Mucosa of gallbladder (tissue), 1 donor: ENCODE data around the gene CCDC69. TPM values are rescaled to one million over a fixed set of nuclear protein-coding genes. Genes with fewer than 3 reads are reported as not detected.
A peak's percentile ranks its signal among the peaks of the same experiment; 100 is the strongest.
"Not testable (repeated sequence)": the region's sequence is repeated elsewhere in the genome, so short reads cannot be mapped to it uniquely, and the experiment has no call there.

Source experiments
- DNase-seq: peaks from one replicate; pipeline ENCODE4 v3.0.0-alpha.2; 2020; ENCODE audit warnings: low spot score
- total RNA-seq: library from RNA; stranded (reverse); gene quantifications from one replicate; pipeline ENCODE4 v1.2.1, GENCODE V29; 2021
- donor health status: DM: no; HTN: no; CAD: no.

The CCDC69 gene
- total RNA-seq: 36.0 TPM

GRCh38 chr5:151223447-151224264 lies at the start of gene CCDC69:
Gene CCDC69 (minus strand): TSS chr5:151224092. CDS start chr5:151223970, 122 bp downstream.
- DNase-seq: peak; percentile 78

GRCh38 chr5:151271336-151271735 lies 47.4 kb upstream of the CCDC69 start:
- DNase-seq: no peak

- DNase-seq: no peak
Measured at GRCh38 chr5:151270599-151270998, 46.7 kb upstream of the CCDC69 start.

DNA sequence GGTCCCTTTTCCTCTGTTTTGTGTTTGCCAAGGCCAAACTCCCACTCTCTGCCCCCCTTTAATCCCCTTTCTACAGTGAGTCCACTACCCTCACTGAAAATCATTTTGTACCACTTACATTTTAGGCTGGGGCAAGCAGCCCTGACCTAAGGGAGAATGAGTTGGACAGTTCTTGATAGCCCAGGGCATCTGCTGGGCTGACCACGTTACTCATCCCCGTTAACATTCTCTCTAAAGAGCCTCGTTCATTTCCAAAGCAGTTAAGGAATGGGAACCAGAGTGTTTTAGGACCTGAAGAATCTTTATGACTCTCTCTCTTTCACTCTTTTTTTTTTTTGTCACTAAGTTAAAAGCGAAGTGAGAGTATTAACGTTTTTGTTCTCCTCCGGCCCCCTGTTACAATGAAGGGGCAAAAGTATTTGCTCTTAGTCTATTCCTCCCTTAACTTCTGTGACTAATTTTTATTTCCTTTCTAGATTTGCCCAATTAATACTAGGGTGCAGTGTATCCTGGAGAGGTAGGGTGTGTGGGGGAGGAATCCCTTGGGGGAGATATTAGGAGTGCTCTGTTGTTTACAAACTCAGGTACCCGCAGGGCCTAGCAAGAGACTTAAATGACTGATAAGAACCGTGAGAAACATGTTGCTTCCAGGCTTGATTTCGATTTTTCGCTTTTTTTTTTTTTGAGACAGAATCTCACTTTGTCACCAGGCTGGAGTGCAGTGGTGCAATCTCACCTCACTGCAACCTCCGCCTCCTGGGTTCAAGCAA lies 43.8 kb upstream of the CCDC69 start:
- DNase-seq: no peak

DNA sequence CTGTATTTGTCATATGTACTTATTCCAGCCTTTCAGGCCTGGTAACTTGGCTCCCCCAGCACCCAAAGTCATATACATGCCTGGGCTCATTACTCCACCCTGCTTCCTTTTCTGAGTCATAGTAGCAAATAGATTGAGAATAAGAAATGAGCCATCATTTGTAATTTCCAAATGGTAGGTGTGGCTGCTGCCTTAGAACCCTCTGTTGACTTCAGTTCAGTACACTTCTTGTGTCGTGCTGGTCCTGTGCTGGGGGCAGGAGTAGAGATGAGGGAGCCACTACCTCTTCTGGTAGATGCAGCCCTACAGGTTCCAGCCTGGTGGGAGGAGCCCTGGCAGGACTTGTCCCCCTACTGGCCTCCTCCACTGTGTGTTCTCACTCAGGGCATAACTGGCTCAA lies 40.2 kb upstream of the CCDC69 start:
- no peak for DNase-seq

- DNase-seq: no peak
Measured at GRCh38 chr5:151262532-151262931, 38.6 kb upstream of the CCDC69 start.

GRCh38 chr5:151259931-151260330 lies 36.0 kb upstream of the CCDC69 start:
- no peak for DNase-seq

DNA sequence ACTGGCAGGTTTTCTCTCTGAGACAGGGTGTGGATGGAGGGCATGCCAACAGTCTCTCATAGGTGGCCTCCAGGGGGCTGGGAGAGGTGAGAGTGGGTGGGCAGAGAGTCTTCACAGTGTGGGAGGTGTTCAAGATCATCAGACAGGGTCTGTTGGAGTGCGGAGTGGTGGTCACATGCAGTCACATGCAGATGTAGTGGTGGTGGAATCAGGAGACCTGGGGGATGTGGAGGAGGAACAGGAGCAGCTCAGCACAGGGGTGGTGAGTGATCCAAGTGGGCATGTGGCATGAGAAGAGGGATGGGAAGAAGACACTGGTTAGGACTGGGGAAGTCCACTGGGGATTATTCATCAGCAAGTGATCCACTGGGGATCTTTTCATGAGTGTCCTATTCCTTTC lies 34.9 kb upstream of the CCDC69 start:
- DNase-seq: no peak

DNA sequence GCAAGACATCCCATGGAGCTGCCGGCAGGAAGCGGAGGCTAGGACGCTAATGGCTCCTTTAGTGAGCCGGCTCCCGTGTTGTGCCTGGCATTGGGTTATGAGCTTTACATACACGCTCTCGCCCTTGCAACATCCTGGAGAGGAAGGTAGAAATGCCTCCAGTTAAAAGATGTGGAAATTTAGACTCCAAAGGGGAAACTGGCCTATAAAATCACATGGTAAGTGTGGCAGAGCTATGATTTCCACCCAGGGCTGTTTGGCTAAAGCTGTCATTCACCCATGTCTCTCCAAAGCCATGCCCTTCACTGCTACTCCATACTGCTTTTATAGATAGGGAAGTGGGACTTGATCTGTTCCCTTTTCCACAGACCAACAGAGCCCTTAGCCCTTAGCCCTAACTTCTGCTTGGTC lies 34.3 kb upstream of the CCDC69 start:
- no peak for DNase-seq

DNA sequence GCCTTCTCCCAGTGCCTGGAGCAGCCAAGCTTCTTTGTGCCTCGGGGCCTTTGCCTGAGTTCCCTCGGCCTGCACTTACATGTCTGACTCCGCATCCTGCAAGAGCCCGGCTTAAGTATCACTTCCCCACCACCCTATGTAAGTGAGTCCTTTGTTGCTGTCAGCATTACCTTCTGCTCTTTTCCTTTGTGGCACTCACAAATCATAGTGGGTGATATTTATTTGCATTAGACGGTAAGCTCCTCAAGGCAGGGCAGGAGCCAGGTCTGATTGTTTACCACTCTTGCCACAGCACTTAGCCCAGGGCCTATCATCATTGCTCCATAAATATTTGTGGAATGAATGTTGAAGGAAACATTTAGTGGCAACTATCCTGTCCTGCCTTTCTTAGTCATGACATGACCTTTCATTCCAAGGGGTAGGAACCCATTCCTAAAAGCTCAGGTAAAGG lies 33.9 kb upstream of the CCDC69 start:
- no peak for DNase-seq

DNA sequence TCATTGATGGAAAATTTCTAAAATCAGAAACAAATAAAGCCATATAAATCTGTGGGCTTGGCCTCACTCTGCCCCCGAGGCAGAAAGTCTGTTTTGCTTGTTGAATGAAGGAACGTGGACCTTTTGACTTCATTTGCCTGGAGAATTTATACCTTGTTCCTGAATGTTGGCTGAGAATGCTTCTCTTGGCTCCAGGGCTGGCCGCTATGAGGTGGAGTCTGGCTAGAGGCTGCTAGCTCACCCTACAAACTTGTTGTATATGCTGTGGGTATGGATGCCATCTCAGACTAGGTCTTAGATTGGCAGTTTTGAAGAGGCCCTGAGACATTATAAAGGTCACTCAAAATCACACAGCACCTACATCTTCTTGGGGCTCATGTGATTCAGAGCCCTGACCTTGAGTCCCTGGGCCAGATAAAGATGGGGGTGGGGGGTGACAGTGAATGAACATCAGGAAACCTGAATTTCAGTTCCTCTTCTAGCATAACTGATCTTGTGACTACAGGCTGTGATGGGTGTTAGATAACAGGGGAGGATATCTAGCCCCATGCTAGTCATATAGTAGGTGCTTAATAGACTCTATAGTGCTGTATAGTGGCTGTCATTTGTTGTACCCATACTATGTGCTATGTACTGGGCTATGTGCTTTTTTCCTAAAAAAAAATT lies 31.9 kb upstream of the CCDC69 start:
- DNase-seq: no peak

DNA sequence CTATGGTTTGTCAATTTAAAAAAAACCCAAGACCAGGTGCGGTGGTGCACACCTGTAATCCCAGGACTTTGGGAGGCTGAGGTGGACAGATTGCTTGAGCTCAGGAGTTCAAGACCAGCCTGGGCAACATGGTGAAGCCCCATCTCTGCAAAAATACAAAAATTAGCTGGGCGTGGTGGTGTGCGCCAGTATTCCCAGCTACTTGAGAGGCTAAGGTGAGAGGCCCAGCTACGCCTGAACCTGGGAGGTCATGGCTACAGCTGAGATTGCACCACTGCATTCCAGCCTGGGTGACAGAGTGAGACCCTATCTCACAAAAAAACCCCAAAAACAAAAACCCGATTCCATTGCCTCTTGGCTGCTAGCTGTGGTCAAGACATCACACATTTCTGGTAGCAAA lies 31.1 kb upstream of the CCDC69 start:
- DNase-seq: not testable (repeated sequence)

- DNase-seq: no peak
Measured at GRCh38 chr5:151254556-151254955, 30.7 kb upstream of the CCDC69 start.

DNA sequence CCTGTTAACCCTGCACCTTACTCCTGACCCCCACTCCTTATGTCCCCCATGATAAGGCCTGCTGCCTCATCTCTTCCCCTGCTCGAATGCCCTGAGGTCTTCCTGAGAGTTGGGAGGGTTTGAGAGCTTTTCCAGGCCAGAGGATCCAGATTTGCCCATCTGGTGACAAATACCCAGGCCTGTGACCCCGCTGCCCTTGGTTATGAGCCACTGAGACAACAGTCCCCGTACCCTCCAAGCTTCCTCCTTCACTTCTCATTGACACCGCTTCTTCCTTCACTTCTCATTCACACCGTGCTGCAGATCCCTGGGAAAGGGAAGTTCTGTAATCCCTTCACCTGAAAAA lies 29.7 kb upstream of the CCDC69 start:
- no peak for DNase-seq

- DNase-seq: peak; percentile 99
Measured at GRCh38 chr5:151252762-151253604, 29.1 kb upstream of the CCDC69 start, which contains the start of gene GM2A. Gene GM2A (plus strand): TSS chr5:151253185. CDS start chr5:151253217, 32 bp downstream.

DNA sequence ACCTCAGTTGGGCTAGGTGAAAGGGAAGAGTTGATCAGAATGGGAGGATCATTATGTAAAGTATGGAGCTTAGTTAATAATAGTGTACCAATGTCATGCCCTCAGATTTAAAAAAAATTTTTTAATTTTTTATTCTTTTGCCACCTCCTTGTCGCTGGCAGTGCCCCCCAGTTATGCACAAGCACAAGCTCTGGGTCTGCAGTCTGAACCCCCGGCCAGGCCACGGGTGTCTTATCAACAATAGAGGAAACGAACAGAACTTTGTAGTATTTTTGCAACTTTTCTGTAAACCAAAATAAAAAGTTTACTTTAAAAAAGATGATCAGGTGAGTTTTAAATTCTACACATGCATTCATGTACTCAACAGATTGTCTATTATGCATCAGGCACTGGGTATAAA lies 27.7 kb upstream of the CCDC69 start:
- DNase-seq: no peak

- no peak for DNase-seq
Measured at GRCh38 chr5:151251001-151251551, 27.2 kb upstream of the CCDC69 start.

- no peak for DNase-seq
Measured at GRCh38 chr5:151250346-151251000, 26.6 kb upstream of the CCDC69 start.

DNA sequence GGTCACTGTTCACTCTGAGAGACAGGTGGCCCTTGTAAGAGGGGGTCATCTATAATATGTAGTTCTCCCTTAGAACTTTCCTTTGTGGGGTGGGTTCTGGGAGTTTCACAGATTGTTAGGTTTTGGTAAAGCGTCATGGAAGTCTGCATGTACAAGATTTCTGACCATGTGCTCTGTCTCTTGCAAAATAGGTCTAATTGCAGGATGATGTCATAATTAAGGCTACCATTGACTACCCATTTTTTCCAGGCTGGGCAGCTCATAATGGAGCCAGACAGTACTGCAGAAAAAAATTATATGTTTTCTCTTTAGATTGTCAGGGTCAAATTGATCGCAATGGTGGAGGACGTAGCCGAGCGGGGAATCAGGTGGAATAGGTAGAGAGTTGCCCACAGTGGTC lies 25.4 kb upstream of the CCDC69 start:
- no peak for DNase-seq

DNA sequence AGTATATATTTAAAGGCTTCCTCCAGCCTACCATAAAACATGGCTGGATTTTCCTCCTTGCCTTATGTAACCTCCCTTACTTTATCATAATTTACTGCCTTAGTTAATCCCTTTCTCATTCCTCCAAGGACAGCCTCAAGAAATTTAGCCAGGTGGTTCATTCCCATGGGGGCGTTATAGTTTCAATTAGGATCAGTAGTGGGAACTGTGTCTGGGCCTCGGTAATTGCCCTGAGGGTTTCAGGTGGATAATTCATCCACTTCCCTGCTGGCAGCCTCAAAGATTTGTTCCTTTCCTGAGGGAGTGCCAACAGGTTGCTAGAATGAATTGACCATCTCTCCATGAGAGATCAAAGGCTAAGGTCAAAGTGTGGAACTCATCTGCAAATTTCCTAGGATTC lies 24.8 kb upstream of the CCDC69 start:
- no peak for DNase-seq
